ENCODE data around the gene CELF2. TPM values are rescaled to one million over a fixed set of nuclear protein-coding genes. Genes with fewer than 3 reads are reported as not detected.
"Not testable (repeated sequence)": the region's sequence is repeated elsewhere in the genome, so short reads cannot be mapped to it uniquely, and the experiment has no call there.

CELF2 gene
- total RNA-seq, 1 donor from 2014 or later: 31.8 TPM

GRCh38 chr10:10989669-10990068 is 28.0 kb upstream of the CELF2 start:
- no peak overlapping the region for H3K27ac ChIP-seq (ENCODE audit: low read depth, low read length)
- no peak overlapping the region for H3K9ac ChIP-seq (ENCODE audit: low read depth in 1 of 3, low read length in 3 of 3)
- H3K4me3 ChIP-seq (ENCODE audit: low read length in 3 of 3): no peak overlapping the region
- peaks cover 0 to 3% (median 0%) of the 10 kb centered on the region in 3 donors for H3K4me1 ChIP-seq (ENCODE audit: control insufficient read depth in 3 of 3, insufficient read depth in 3 of 3, low read length in 3 of 3)
- no peaks in the 10 kb centered on the region for H3K27me3 ChIP-seq (ENCODE audit: control insufficient read depth in 3 of 3, insufficient read depth in 3 of 3, low read length in 3 of 3)
- H3K9me3 ChIP-seq (ENCODE audit: control insufficient read depth in 3 of 3, low read length in 3 of 3): no peaks in the 10 kb centered on the region
- H3K36me3 ChIP-seq (ENCODE audit: control insufficient read depth in 3 of 3, insufficient read depth in 3 of 3, low read length in 3 of 3): no peaks in the 10 kb centered on the region

- H3K9ac ChIP-seq (ENCODE audit: low read depth in 1 of 3, low read length in 3 of 3): no peak overlapping the region
- no peaks in the 10 kb centered on the region for H3K36me3 ChIP-seq (ENCODE audit: control insufficient read depth in 3 of 3, insufficient read depth in 3 of 3, low read length in 3 of 3)
- H3K9me3 ChIP-seq (ENCODE audit: control insufficient read depth in 3 of 3, low read length in 3 of 3): no peaks in the 10 kb centered on the region
- peaks cover 0 to 3% (median 0%) of the 10 kb centered on the region in 3 donors for H3K4me1 ChIP-seq (ENCODE audit: control insufficient read depth in 3 of 3, insufficient read depth in 3 of 3, low read length in 3 of 3)
- no peaks in the 10 kb centered on the region for H3K27me3 ChIP-seq (ENCODE audit: control insufficient read depth in 3 of 3, insufficient read depth in 3 of 3, low read length in 3 of 3)
- H3K4me3 ChIP-seq (ENCODE audit: low read length in 3 of 3): no peak overlapping the region
- no peak overlapping the region for H3K27ac ChIP-seq (ENCODE audit: low read depth, low read length)
Measured at GRCh38 chr10:10991144-10991543, 26.5 kb upstream of the CELF2 start.

- H3K9ac ChIP-seq (ENCODE audit: low read depth in 1 of 3, low read length in 3 of 3): no peak overlapping the region
- H3K9me3 ChIP-seq (ENCODE audit: control insufficient read depth in 3 of 3, low read length in 3 of 3): no peaks in the 10 kb centered on the region
- H3K27me3 ChIP-seq (ENCODE audit: control insufficient read depth in 3 of 3, insufficient read depth in 3 of 3, low read length in 3 of 3): no peaks in the 10 kb centered on the region
- H3K4me3 ChIP-seq (ENCODE audit: low read length in 3 of 3): no peak overlapping the region
- H3K27ac ChIP-seq (ENCODE audit: low read depth, low read length): no peak overlapping the region
- H3K36me3 ChIP-seq (ENCODE audit: control insufficient read depth in 3 of 3, insufficient read depth in 3 of 3, low read length in 3 of 3): no peaks in the 10 kb centered on the region
- H3K4me1 ChIP-seq (ENCODE audit: control insufficient read depth in 3 of 3, insufficient read depth in 3 of 3, low read length in 3 of 3): peaks cover 0 to 3% (median 0%) of the 10 kb centered on the region in 3 donors
Measured at GRCh38 chr10:10992072-10992471, 25.6 kb upstream of the CELF2 start.

- Histone ChIP-seq H3K9ac (ENCODE audit: low read depth in 1 of 3, low read length in 3 of 3) (no peak overlapping the region), H3K4me3 (ENCODE audit: low read length in 3 of 3) (no peak overlapping the region), H3K4me1 (ENCODE audit: control insufficient read depth in 3 of 3, insufficient read depth in 3 of 3, low read length in 3 of 3) (peaks cover 0 to 3% (median 0%) of the 10 kb centered on the region in 3 donors), H3K27ac (ENCODE audit: low read depth, low read length) (no peak overlapping the region), H3K27me3 (ENCODE audit: control insufficient read depth in 3 of 3, insufficient read depth in 3 of 3, low read length in 3 of 3) (no peaks in the 10 kb centered on the region), H3K36me3 (ENCODE audit: control insufficient read depth in 3 of 3, insufficient read depth in 3 of 3, low read length in 3 of 3) (no peaks in the 10 kb centered on the region), H3K9me3 (ENCODE audit: control insufficient read depth in 3 of 3, low read length in 3 of 3) (no peaks in the 10 kb centered on the region)
Measured at GRCh38 chr10:10992961-10993714, 24.5 kb upstream of the CELF2 start.

GRCh38 chr10:10993785-10994184 is 23.9 kb upstream of the CELF2 start:
- H3K27ac ChIP-seq (ENCODE audit: low read depth, low read length): no peak overlapping the region
- no peak overlapping the region for H3K4me3 ChIP-seq (ENCODE audit: low read length in 3 of 3)
- H3K36me3 ChIP-seq (ENCODE audit: control insufficient read depth in 3 of 3, insufficient read depth in 3 of 3, low read length in 3 of 3): no peaks in the 10 kb centered on the region
- peaks cover 0 to 3% (median 0%) of the 10 kb centered on the region in 3 donors for H3K4me1 ChIP-seq (ENCODE audit: control insufficient read depth in 3 of 3, insufficient read depth in 3 of 3, low read length in 3 of 3)
- no peaks in the 10 kb centered on the region for H3K27me3 ChIP-seq (ENCODE audit: control insufficient read depth in 3 of 3, insufficient read depth in 3 of 3, low read length in 3 of 3)
- H3K9ac ChIP-seq (ENCODE audit: low read depth in 1 of 3, low read length in 3 of 3): no peak overlapping the region
- no peaks in the 10 kb centered on the region for H3K9me3 ChIP-seq (ENCODE audit: control insufficient read depth in 3 of 3, low read length in 3 of 3)

GRCh38 chr10:10994360-10994759 is 23.3 kb upstream of the CELF2 start:
- Histone ChIP-seq H3K27me3 (ENCODE audit: control insufficient read depth in 3 of 3, insufficient read depth in 3 of 3, low read length in 3 of 3) (no peaks in the 10 kb centered on the region), H3K4me1 (ENCODE audit: control insufficient read depth in 3 of 3, insufficient read depth in 3 of 3, low read length in 3 of 3) (peaks cover 0 to 3% (median 0%) of the 10 kb centered on the region in 3 donors), H3K27ac (ENCODE audit: low read depth, low read length) (no peak overlapping the region), H3K4me3 (ENCODE audit: low read length in 3 of 3) (no peak overlapping the region), H3K9ac (ENCODE audit: low read depth in 1 of 3, low read length in 3 of 3) (no peak overlapping the region), H3K9me3 (ENCODE audit: control insufficient read depth in 3 of 3, low read length in 3 of 3) (no peaks in the 10 kb centered on the region), H3K36me3 (ENCODE audit: control insufficient read depth in 3 of 3, insufficient read depth in 3 of 3, low read length in 3 of 3) (no peaks in the 10 kb centered on the region)

- Histone ChIP-seq H3K27ac (ENCODE audit: low read depth, low read length) (no peak overlapping the region), H3K27me3 (ENCODE audit: control insufficient read depth in 3 of 3, insufficient read depth in 3 of 3, low read length in 3 of 3) (no peaks in the 10 kb centered on the region), H3K36me3 (ENCODE audit: control insufficient read depth in 3 of 3, insufficient read depth in 3 of 3, low read length in 3 of 3) (no peaks in the 10 kb centered on the region), H3K9me3 (ENCODE audit: control insufficient read depth in 3 of 3, low read length in 3 of 3) (no peaks in the 10 kb centered on the region), H3K4me1 (ENCODE audit: control insufficient read depth in 3 of 3, insufficient read depth in 3 of 3, low read length in 3 of 3) (peaks cover 0 to 3% (median 0%) of the 10 kb centered on the region in 3 donors), H3K4me3 (ENCODE audit: low read length in 3 of 3) (no peak overlapping the region), H3K9ac (ENCODE audit: low read depth in 1 of 3, low read length in 3 of 3) (no peak overlapping the region)
Measured at GRCh38 chr10:10995120-10995519, 22.6 kb upstream of the CELF2 start.

GRCh38 chr10:10996966-10997620 is 20.6 kb upstream of the CELF2 start:
- Histone ChIP-seq H3K36me3 (ENCODE audit: control insufficient read depth in 3 of 3, insufficient read depth in 3 of 3, low read length in 3 of 3) (no peaks in the 10 kb centered on the region), H3K27me3 (ENCODE audit: control insufficient read depth in 3 of 3, insufficient read depth in 3 of 3, low read length in 3 of 3) (no peaks in the 10 kb centered on the region), H3K4me3 (ENCODE audit: low read length in 3 of 3) (no peak overlapping the region), H3K9me3 (ENCODE audit: control insufficient read depth in 3 of 3, low read length in 3 of 3) (no peaks in the 10 kb centered on the region), H3K4me1 (ENCODE audit: control insufficient read depth in 3 of 3, insufficient read depth in 3 of 3, low read length in 3 of 3) (peaks cover 0 to 3% (median 0%) of the 10 kb centered on the region in 3 donors), H3K9ac (ENCODE audit: low read depth in 1 of 3, low read length in 3 of 3) (no peak overlapping the region), H3K27ac (ENCODE audit: low read depth, low read length) (no peak overlapping the region)

GRCh38 chr10:10999501-10999900 is 18.2 kb upstream of the CELF2 start:
- H3K9ac ChIP-seq (ENCODE audit: low read depth in 1 of 3, low read length in 3 of 3); H3K27me3 ChIP-seq (ENCODE audit: control insufficient read depth in 3 of 3, insufficient read depth in 3 of 3, low read length in 3 of 3); H3K36me3 ChIP-seq (ENCODE audit: control insufficient read depth in 3 of 3, insufficient read depth in 3 of 3, low read length in 3 of 3); H3K9me3 ChIP-seq (ENCODE audit: control insufficient read depth in 3 of 3, low read length in 3 of 3); H3K4me3 ChIP-seq (ENCODE audit: low read length in 3 of 3); H3K4me1 ChIP-seq (ENCODE audit: control insufficient read depth in 3 of 3, insufficient read depth in 3 of 3, low read length in 3 of 3); H3K27ac ChIP-seq (ENCODE audit: low read depth, low read length): not testable (repeated sequence)

GRCh38 chr10:11002485-11002884 is 15.2 kb upstream of the CELF2 start:
- peaks cover 0 to 10% (median 9%) of the 10 kb centered on the region in 3 donors for H3K27me3 ChIP-seq (ENCODE audit: control insufficient read depth in 3 of 3, insufficient read depth in 3 of 3, low read length in 3 of 3)
- no peak overlapping the region for H3K27ac ChIP-seq (ENCODE audit: low read depth, low read length)
- H3K4me1 ChIP-seq (ENCODE audit: control insufficient read depth in 3 of 3, insufficient read depth in 3 of 3, low read length in 3 of 3): no peaks in the 10 kb centered on the region
- no peaks in the 10 kb centered on the region for H3K36me3 ChIP-seq (ENCODE audit: control insufficient read depth in 3 of 3, insufficient read depth in 3 of 3, low read length in 3 of 3)
- H3K9me3 ChIP-seq (ENCODE audit: control insufficient read depth in 3 of 3, low read length in 3 of 3): no peaks in the 10 kb centered on the region
- H3K9ac ChIP-seq (ENCODE audit: low read depth in 1 of 3, low read length in 3 of 3): no peak overlapping the region
- no peak overlapping the region for H3K4me3 ChIP-seq (ENCODE audit: low read length in 3 of 3)
